Endodermal cell (in vitro differentiated cells): Measurements from ENCODE around the gene SERPIND1. TPM values are rescaled to one million over a fixed set of nuclear protein-coding genes. Genes with fewer than 3 reads are reported as not detected.
A peak's percentile ranks its signal among the peaks of the same experiment; 100 is the strongest.

ENCODE experiments used
- DNase-seq: peaks from one replicate; pipeline ENCODE4 v3.0.0-alpha.2; 2017
- H3K27ac ChIP-seq: 2 replicates; pipeline ENCODE4 v1.5.1; 2013; ENCODE audit warnings: mild to moderate bottlenecking, low read depth, low read length, moderate library complexity
- H3K27me3 ChIP-seq: 2 replicates; pipeline ENCODE4 v1.6.1; 2013; ENCODE audit warnings: mild to moderate bottlenecking, low read length, moderate library complexity; ENCODE audit not compliant: insufficient read depth, control insufficient read depth, poor library complexity, severe bottlenecking
- H3K36me3 ChIP-seq: 2 replicates; pipeline ENCODE4 v1.7.0; 2013; ENCODE audit warnings: mild to moderate bottlenecking, low read length, moderate library complexity; ENCODE audit not compliant: control insufficient read depth, insufficient read depth
- H3K4me1 ChIP-seq: one replicate; pipeline ENCODE4 v1.7.0; 2013; ENCODE audit warnings: low read length; ENCODE audit not compliant: control insufficient read depth, insufficient read depth
- H3K4me3 ChIP-seq: 2 replicates; pipeline ENCODE4 v1.5.1; 2013; ENCODE audit warnings: mild to moderate bottlenecking, low read length, moderate library complexity
- H3K9ac ChIP-seq: 2 replicates; pipeline ENCODE4 v1.6.1; 2013; ENCODE audit warnings: mild to moderate bottlenecking, low read length, moderate library complexity; ENCODE audit not compliant: poor library complexity, severe bottlenecking; ENCODE audit errors: extremely low read depth
- H3K9me3 ChIP-seq: 2 replicates; pipeline ENCODE4 v1.6.1; 2013; ENCODE audit warnings: mild to moderate bottlenecking, low read length, moderate library complexity; ENCODE audit not compliant: control insufficient read depth
- H3K27ac Mint-ChIP-seq: 2 replicates; pipeline ENCODE4 v1.8.0; 2020; ENCODE audit warnings: mixed read lengths
- H3K27me3 Mint-ChIP-seq: 2 replicates; pipeline ENCODE4 v1.8.0; 2021; ENCODE audit warnings: mild to moderate bottlenecking, mixed read lengths; ENCODE audit not compliant: insufficient read depth
- H3K36me3 Mint-ChIP-seq: 2 replicates; pipeline ENCODE4 v1.8.0; 2020; ENCODE audit warnings: low read depth, mixed read lengths
- H3K4me1 Mint-ChIP-seq: 2 replicates; pipeline ENCODE4 v1.8.0; 2020; ENCODE audit warnings: mixed read lengths
- H3K4me3 Mint-ChIP-seq: 2 replicates; pipeline ENCODE4 v1.8.0; 2020; ENCODE audit warnings: mild to moderate bottlenecking, moderate library complexity, mixed read lengths
- H3K9me3 Mint-ChIP-seq: 2 replicates; pipeline ENCODE4 v1.8.0; 2020; ENCODE audit warnings: mild to moderate bottlenecking, mixed read lengths
- WGBS, 2 experiments: methylation state at CpG; one replicate each; pipeline versions ENCODE4 v1.1.5 to v1.1.7; 2013; ENCODE audit warnings: missing lambda C conversion rate in 2 of 2, mixed read lengths in 1 of 2; ENCODE audit not compliant: insufficient coverage in 1 of 2, insufficient read length in 1 of 2; 5-methylcytosine and 5-hydroxymethylcytosine counted together
- total RNA-seq, 2 donors: library from RNA; stranded (reverse); fragmentation: NEBNext Ultra II Directional in 1 of 2; extraction: Animal tissue kit (Norgen Biotek cat#: 25700) in 1 of 2; gene quantifications; 2 replicates in 1 of 2; 3 replicates in 1 of 2; pipeline ENCODE4 v1.2.1, GENCODE V29; 2021
- TF ChIP-seq, protein P1 (sequence below): fragments of 200-600 bp; sonication (generic); conservative IDR thresholded peaks from 2 replicates; pipeline ENCODE4 v1.5.0; 2021; ENCODE audit warnings: antibody characterized with exemption, mild to moderate bottlenecking

Gene SERPIND1
- total RNA-seq, 2 donors from 2014 or later, result not detected

DNA sequence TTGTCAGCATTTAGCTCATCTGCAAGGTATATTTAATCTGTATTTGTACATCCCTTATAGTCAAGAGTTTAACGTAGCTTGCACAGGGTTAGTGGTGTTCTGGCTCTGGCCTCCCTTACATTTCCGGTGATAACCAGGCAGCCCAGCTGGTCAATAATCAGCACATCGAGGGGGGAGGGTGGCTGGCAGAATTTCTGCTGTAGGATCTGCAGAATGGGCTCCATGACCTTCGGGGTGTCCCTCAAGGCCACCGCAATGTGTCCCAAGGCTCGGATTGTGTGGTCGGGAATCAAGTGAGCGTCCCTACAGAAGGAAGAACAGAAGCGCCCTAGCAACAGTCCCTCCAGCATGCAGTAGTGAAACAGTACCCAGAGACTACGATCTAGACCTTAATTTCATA is 25.1 kb downstream of the SERPIND1 start:
- H3K36me3 ChIP-seq, result peaks cover 67% of the 10 kb centered on the region
- no peaks in the 10 kb centered on the region for H3K9me3 ChIP-seq
- Mint-ChIP-seq H3K36me3 (peaks cover 31% of the 10 kb centered on the region), H3K4me1 (peaks cover 6% of the 10 kb centered on the region), H3K27ac (no peak overlapping the region), H3K9me3 (no peaks in the 10 kb centered on the region), H3K27me3 (no peaks in the 10 kb centered on the region), H3K4me3 (no peak overlapping the region)
- H3K4me3 ChIP-seq, result no peak overlapping the region
- H3K9ac ChIP-seq, result no peak overlapping the region
- no peaks in the 10 kb centered on the region for H3K27me3 ChIP-seq
- 94 to 96% methylated on average over 10 of the region's 10 CpGs for WGBS, 2 experiments
- no peaks in the 10 kb centered on the region for H3K4me1 ChIP-seq
- DNase-seq, result no peak
- H3K27ac ChIP-seq, result no peak overlapping the region
- TF ChIP-seq, protein P1, sequence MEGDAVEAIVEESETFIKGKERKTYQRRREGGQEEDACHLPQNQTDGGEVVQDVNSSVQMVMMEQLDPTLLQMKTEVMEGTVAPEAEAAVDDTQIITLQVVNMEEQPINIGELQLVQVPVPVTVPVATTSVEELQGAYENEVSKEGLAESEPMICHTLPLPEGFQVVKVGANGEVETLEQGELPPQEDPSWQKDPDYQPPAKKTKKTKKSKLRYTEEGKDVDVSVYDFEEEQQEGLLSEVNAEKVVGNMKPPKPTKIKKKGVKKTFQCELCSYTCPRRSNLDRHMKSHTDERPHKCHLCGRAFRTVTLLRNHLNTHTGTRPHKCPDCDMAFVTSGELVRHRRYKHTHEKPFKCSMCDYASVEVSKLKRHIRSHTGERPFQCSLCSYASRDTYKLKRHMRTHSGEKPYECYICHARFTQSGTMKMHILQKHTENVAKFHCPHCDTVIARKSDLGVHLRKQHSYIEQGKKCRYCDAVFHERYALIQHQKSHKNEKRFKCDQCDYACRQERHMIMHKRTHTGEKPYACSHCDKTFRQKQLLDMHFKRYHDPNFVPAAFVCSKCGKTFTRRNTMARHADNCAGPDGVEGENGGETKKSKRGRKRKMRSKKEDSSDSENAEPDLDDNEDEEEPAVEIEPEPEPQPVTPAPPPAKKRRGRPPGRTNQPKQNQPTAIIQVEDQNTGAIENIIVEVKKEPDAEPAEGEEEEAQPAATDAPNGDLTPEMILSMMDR, result no peak

DNA sequence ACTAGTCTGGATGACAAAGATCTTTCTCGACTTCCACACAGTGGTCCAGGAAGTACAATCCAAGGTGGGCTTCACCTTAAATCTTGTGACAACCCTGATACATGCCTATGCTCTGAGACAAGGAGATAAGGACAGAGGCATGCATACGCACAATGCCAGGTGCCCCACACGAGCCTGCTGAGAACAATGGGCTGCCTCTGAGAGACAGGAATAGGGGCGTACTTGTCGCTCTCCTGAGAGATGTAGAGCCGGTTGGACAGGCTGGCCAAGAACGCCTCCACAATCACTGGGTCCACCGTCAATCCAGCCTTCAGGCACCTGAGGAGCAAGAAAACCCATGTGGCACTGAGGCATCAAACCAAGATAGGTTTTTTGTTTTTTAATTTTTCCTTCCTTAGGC is 25.5 kb downstream of the SERPIND1 start:
- Histone ChIP-seq H3K4me3 (no peak overlapping the region), H3K27me3 (no peaks in the 10 kb centered on the region), H3K36me3 (peaks cover 72% of the 10 kb centered on the region), H3K4me1 (no peaks in the 10 kb centered on the region), H3K27ac (no peak overlapping the region), H3K9me3 (no peaks in the 10 kb centered on the region), H3K9ac (no peak overlapping the region)
- Mint-ChIP-seq H3K27ac (peak overlapping the region; percentile 44), H3K4me1 (peaks cover 6% of the 10 kb centered on the region), H3K36me3 (peaks cover 35% of the 10 kb centered on the region), H3K4me3 (no peak overlapping the region), H3K9me3 (no peaks in the 10 kb centered on the region), H3K27me3 (no peaks in the 10 kb centered on the region)
- TF ChIP-seq, protein P1, result no peak
- WGBS, 2 experiments, result 86 to 89% methylated on average over 2 to 8 of the region's 8 CpGs
- DNase-seq, result no peak

DNA sequence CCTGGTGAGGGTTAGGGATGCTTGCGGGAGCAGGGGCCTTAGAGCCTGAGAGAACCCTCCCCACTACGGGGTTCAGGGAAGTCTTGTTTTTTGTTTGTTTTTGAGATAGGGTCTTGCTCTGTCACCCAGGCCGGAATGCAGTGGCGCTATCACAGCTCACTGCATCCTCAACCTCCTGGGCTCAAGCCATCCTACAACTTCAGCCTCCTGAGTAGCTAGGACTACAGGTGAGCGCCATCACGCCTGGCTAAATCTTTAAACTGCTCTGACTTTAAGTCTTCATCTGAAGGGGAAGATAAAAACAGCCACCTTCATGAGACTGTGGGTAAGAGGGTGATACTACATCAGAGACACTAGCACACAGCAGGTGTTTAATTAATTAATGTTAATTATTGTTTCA is 28.5 kb downstream of the SERPIND1 start:
- Histone ChIP-seq H3K27me3 (no peaks in the 10 kb centered on the region), H3K4me1 (no peaks in the 10 kb centered on the region), H3K36me3 (peaks cover 78% of the 10 kb centered on the region), H3K9ac (no peak overlapping the region), H3K4me3 (no peak overlapping the region), H3K9me3 (no peaks in the 10 kb centered on the region), H3K27ac (no peak overlapping the region)
- no peak for DNase-seq
- Mint-ChIP-seq H3K4me1 (peaks cover 11% of the 10 kb centered on the region), H3K27ac (no peak overlapping the region), H3K36me3 (peaks cover 44% of the 10 kb centered on the region), H3K27me3 (no peaks in the 10 kb centered on the region), H3K4me3 (no peak overlapping the region), H3K9me3 (no peaks in the 10 kb centered on the region)
- WGBS, 2 experiments, result 96 to 100% methylated on average over 3 to 6 of the region's 6 CpGs
- TF ChIP-seq, protein P1, result no peak
